Uterus (tissue), 2 donors: ENCODE measurements around the gene PODN.

Source experiments
- POLR2A ChIP-seq, 2 donors: fragments of 450-650 bp; IDR thresholded peaks; one replicate each; pipeline ENCODE4 v1.6.1; 2016; ENCODE audit warnings: antibody characterized with exemption in 2 of 2, mild to moderate bottlenecking in 1 of 2, moderate library complexity in 1 of 2
- TF ChIP-seq, protein P1 (sequence below), 4 experiments: fragments of 200-600 bp in 2 of 4; fragments of 450-650 bp in 2 of 4; sonication (generic) in 2 of 4; IDR thresholded peaks; one replicate each; pipeline ENCODE4 v1.5.1; 2016 to 2019; ENCODE audit warnings: antibody characterized with exemption in 4 of 4, mild to moderate bottlenecking in 2 of 4, moderate library complexity in 1 of 4

DNA sequence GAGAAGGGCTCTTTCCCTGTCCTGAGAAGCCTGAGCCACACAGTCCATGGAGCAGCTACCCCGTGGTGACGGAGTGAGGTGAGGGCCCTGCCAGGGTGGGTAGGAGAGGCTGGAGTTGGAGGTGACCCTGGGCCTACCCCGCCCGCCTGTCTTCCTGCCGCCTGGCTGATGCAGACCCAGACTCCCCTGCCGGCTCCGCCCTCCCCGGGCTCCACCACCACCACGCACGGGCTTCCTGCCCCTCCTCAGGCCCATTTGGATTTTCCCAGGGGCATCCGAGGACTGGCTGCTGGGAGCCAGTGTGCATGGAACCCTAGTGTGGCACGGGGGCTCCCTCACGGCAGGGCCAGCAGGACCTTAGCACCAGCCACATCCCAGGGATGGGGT lies 32.5 kb downstream of the PODN start:
- TF ChIP-seq, protein P1, sequence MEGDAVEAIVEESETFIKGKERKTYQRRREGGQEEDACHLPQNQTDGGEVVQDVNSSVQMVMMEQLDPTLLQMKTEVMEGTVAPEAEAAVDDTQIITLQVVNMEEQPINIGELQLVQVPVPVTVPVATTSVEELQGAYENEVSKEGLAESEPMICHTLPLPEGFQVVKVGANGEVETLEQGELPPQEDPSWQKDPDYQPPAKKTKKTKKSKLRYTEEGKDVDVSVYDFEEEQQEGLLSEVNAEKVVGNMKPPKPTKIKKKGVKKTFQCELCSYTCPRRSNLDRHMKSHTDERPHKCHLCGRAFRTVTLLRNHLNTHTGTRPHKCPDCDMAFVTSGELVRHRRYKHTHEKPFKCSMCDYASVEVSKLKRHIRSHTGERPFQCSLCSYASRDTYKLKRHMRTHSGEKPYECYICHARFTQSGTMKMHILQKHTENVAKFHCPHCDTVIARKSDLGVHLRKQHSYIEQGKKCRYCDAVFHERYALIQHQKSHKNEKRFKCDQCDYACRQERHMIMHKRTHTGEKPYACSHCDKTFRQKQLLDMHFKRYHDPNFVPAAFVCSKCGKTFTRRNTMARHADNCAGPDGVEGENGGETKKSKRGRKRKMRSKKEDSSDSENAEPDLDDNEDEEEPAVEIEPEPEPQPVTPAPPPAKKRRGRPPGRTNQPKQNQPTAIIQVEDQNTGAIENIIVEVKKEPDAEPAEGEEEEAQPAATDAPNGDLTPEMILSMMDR (IDR thresholded peaks at IDR 0.05) = no peak
- no peak for TF ChIP-seq POLR2A (IDR thresholded peaks at IDR 0.05)
